ENCODE measurements around the gene PADI3.

GRCh38 chr1:17265162-17265561, 16.3 kb downstream of the PADI3 start:
- no peak for TF ChIP-seq ZNF274 (IDR thresholded peaks at IDR 0.05; ENCODE audit: low read depth, low read length)
- TF ChIP-seq YY1 (IDR thresholded peaks at IDR 0.05; ENCODE audit: insufficient read depth, insufficient read length), result no peak
- no peak for TF ChIP-seq SUZ12 (IDR thresholded peaks at IDR 0.05; ENCODE audit: extremely low read depth, insufficient read depth, insufficient read length)

Measured in NT2/D1 (cell line).